ENCODE measurements around the gene ANGPTL2. TPM values are rescaled to one million over a fixed set of nuclear protein-coding genes. Genes with fewer than 3 reads are reported as not detected.

The ANGPTL2 gene
- total RNA-seq, 5 donors from 2014 or later (not counting 1 experiment from before 2014, with no cell fraction given), result 0.10 to 0.82 (median 0.13) TPM; not detected in 2

- no peak overlapping the region for H3K4me3 Mint-ChIP-seq
- Histone ChIP-seq H3K4me1 (ENCODE audit: control insufficient read depth in 1 of 2, extremely low read depth in 1 of 2, insufficient read depth in 2 of 2, low read length in 2 of 2) (peaks cover 3 to 15% of the 10 kb centered on the region in 2 experiments), H3K27ac (ENCODE audit: low read length) (no peak overlapping the region), H3K9me3 (no peaks in the 10 kb centered on the region), H3K4me3 (ENCODE audit: control insufficient read depth in 1 of 2, extremely low read depth in 1 of 2, low read length in 1 of 2) (no peak overlapping the region), H3K36me3 (ENCODE audit: control insufficient read depth in 2 of 2, extremely low read depth in 1 of 2, insufficient read depth in 1 of 2, low read length in 1 of 2) (no peaks in the 10 kb centered on the region), H3K27me3 (replicated peaks in 1 of 2; ENCODE audit: control insufficient read depth in 2 of 2, extremely low read depth in 1 of 2, insufficient read depth in 2 of 2, low read length in 1 of 2) (no peaks in the 10 kb centered on the region)
- no peak overlapping the region for H3K27ac Mint-ChIP-seq
- H3K4me1 Mint-ChIP-seq, result peaks cover 12 to 19% (median 17%) of the 10 kb centered on the region in 3 donors
- DNase-seq (no peak), ATAC-seq (replicated peaks in 1 of 4) (no peak)
- no peaks in the 10 kb centered on the region for H3K36me3 Mint-ChIP-seq
- ChIA-PET CTCF (no interaction called here), POLR2A (no interaction called here)
- H3K27me3 Mint-ChIP-seq, result peaks cover 0 to 3% of the 10 kb centered on the region in 2 donors
- no peaks in the 10 kb centered on the region for H3K9me3 Mint-ChIP-seq
- WGBS (ENCODE audit: insufficient coverage), result 100% methylated on average over 2 of the region's 3 CpGs
Observed at GRCh38 chr9:127112735-127113161, 9.7 kb downstream of the ANGPTL2 start.

DNA sequence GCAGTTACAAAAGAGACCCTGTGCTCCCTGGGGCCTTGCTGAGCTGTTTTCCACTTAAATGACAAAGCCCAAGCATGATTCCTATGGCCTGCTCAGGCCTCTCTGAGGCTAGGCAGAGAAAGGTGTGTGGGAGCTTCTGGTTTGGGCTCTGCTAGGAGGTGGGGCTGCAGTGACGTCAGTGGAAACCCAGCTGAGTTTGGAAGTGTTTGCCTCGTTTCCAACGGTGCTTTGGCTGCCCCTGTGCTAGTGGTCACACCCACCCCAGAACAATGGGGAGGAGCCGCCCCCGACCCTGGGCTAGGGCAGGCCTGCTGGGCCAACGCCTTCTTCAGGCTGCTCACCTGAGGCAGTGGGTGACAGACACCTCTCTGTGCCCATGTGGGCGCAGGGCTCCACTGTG, 10.4 kb downstream of the ANGPTL2 start:
- H3K4me3 Mint-ChIP-seq, result no peak overlapping the region
- POLR2A ChIA-PET, result no interaction called here

DNA sequence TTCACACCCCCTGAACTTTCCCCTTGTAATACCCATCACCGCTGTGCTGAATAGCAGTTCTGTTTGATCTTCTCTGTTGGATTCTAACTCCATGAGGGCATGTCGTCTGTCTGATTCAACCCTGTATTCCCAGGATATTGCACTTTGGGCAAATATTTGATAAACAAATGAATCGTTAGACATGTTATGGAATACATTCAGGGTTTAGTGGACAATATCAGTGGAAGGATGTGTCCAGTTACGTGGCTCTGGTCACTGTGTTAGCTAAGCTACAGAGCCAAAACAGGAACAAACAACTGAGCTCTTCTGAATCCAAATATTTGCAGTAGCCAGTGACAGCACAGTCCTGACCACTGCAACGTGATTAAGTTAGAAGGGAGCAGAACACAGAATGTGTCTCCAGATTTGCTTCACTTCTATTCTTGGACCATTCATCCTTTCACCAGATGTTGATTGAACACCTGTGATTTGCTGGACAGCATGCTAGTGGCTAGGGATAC, 13.2 kb downstream of the ANGPTL2 start:
- Histone ChIP-seq H3K27ac (ENCODE audit: low read length) (no peak overlapping the region), H3K4me1 (ENCODE audit: control insufficient read depth in 1 of 2, extremely low read depth in 1 of 2, insufficient read depth in 2 of 2, low read length in 2 of 2) (no peaks in the 10 kb centered on the region), H3K27me3 (replicated peaks in 1 of 2; ENCODE audit: control insufficient read depth in 2 of 2, extremely low read depth in 1 of 2, insufficient read depth in 2 of 2, low read length in 1 of 2) (no peaks in the 10 kb centered on the region), H3K36me3 (ENCODE audit: control insufficient read depth in 2 of 2, extremely low read depth in 1 of 2, insufficient read depth in 1 of 2, low read length in 1 of 2) (no peaks in the 10 kb centered on the region), H3K4me3 (ENCODE audit: control insufficient read depth in 1 of 2, extremely low read depth in 1 of 2, low read length in 1 of 2) (no peak overlapping the region), H3K9me3 (no peaks in the 10 kb centered on the region)
- Mint-ChIP-seq H3K4me3 (no peak overlapping the region), H3K36me3 (no peaks in the 10 kb centered on the region), H3K27me3 (peaks cover 0 to 3% of the 10 kb centered on the region in 2 donors), H3K9me3 (no peaks in the 10 kb centered on the region), H3K27ac (no peak overlapping the region), H3K4me1 (no peaks in the 10 kb centered on the region)
- WGBS (ENCODE audit: insufficient coverage), result 90% methylated on average over 4 of the region's 5 CpGs
- DNase-seq (no peak), ATAC-seq (replicated peaks in 1 of 4) (no peak)
- POLR2A ChIA-PET, result no interaction called here
- CTCF ChIA-PET, result no interaction called here

More for the DNA sequence above, 10.4 kb downstream of the ANGPTL2 start:
- no peak for ATAC-seq (replicated peaks in 1 of 4)
- DNase-seq, result no peak
- H3K4me3 ChIP-seq (ENCODE audit: control insufficient read depth in 1 of 2, extremely low read depth in 1 of 2, low read length in 1 of 2), result no peak overlapping the region
- H3K27me3 ChIP-seq (replicated peaks in 1 of 2; ENCODE audit: control insufficient read depth in 2 of 2, extremely low read depth in 1 of 2, insufficient read depth in 2 of 2, low read length in 1 of 2), result no peaks in the 10 kb centered on the region
- no peaks in the 10 kb centered on the region for H3K9me3 Mint-ChIP-seq
- peaks cover 0 to 3% of the 10 kb centered on the region in 2 donors for H3K27me3 Mint-ChIP-seq
- CTCF ChIA-PET, result no interaction called here
- no peaks in the 10 kb centered on the region for H3K9me3 ChIP-seq
- H3K4me1 Mint-ChIP-seq, result peaks cover 11 to 18% (median 14%) of the 10 kb centered on the region in 3 donors
- H3K36me3 ChIP-seq (ENCODE audit: control insufficient read depth in 2 of 2, extremely low read depth in 1 of 2, insufficient read depth in 1 of 2, low read length in 1 of 2), result no peaks in the 10 kb centered on the region
- H3K36me3 Mint-ChIP-seq, result no peaks in the 10 kb centered on the region
- no peak overlapping the region for H3K27ac ChIP-seq (ENCODE audit: low read length)
- H3K4me1 ChIP-seq (ENCODE audit: control insufficient read depth in 1 of 2, extremely low read depth in 1 of 2, insufficient read depth in 2 of 2, low read length in 2 of 2), result peaks cover 3 to 15% of the 10 kb centered on the region in 2 experiments
- H3K27ac Mint-ChIP-seq, result no peak overlapping the region
- WGBS (ENCODE audit: insufficient coverage), result 93% methylated on average over 3 of the region's 7 CpGs

DNA sequence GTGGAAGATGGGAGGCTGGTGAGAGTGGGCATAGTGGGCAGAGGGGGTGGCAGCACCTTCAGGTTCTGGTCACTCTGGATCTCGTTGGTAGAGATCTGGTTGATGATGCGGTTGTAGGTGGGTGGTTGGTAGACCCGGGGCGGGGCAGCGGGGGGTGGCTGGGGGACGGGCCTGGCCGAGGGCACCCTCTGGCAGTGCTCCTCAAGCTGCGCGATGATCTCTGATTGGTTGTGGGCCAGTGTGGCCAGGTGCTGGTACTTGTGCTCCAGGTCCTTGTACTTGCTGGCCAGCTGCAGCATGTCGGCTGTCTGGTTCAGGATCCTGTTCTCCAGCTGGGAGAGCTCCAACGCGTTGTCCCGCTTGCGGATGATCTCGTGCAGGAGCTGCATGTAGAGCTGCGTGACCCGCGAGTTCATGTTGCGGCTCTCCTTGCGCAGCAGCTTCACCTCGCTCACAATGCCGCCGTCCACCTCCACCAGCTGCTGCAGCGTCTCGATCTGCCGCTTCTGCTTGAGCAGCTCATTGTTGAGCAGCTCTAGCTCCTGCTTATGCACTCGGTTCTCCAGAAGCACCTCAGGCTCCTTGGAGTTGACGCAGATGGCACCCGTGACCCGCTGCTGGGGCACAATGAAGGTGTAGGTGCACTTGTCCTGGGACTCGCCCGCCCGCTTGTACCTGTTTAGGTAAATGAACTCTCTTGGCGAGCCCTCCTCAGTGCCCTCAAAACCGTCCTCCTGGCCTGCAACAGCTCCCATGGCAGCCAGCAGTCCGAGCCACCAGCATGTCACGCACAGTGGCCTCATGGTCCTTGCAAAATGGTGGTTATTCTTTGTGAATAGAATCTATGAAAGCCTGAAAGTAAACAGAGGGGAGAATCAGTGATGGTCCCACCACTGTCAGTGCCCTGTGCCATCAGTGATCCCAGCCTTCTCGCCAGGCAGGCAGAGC, 14.2 kb downstream of the ANGPTL2 start:
- DNase-seq (no peak), ATAC-seq (replicated peaks in 1 of 4) (no peak)
- Histone ChIP-seq H3K36me3 (ENCODE audit: control insufficient read depth in 2 of 2, extremely low read depth in 1 of 2, insufficient read depth in 1 of 2, low read length in 1 of 2) (no peaks in the 10 kb centered on the region), H3K9me3 (no peaks in the 10 kb centered on the region), H3K27ac (ENCODE audit: low read length) (no peak overlapping the region), H3K4me3 (ENCODE audit: control insufficient read depth in 1 of 2, extremely low read depth in 1 of 2, low read length in 1 of 2) (no peak overlapping the region), H3K27me3 (replicated peaks in 1 of 2; ENCODE audit: control insufficient read depth in 2 of 2, extremely low read depth in 1 of 2, insufficient read depth in 2 of 2, low read length in 1 of 2) (no peaks in the 10 kb centered on the region), H3K4me1 (ENCODE audit: control insufficient read depth in 1 of 2, extremely low read depth in 1 of 2, insufficient read depth in 2 of 2, low read length in 2 of 2) (no peaks in the 10 kb centered on the region)
- Mint-ChIP-seq H3K36me3 (no peaks in the 10 kb centered on the region), H3K9me3 (no peaks in the 10 kb centered on the region), H3K4me1 (no peaks in the 10 kb centered on the region), H3K27ac (no peak overlapping the region), H3K27me3 (peaks cover 0 to 3% of the 10 kb centered on the region in 2 donors), H3K4me3 (no peak overlapping the region)
- WGBS (ENCODE audit: insufficient coverage), result 93% methylated on average over 38 of the region's 38 CpGs
- ChIA-PET CTCF (no interaction called here), POLR2A (no interaction called here)

DNA sequence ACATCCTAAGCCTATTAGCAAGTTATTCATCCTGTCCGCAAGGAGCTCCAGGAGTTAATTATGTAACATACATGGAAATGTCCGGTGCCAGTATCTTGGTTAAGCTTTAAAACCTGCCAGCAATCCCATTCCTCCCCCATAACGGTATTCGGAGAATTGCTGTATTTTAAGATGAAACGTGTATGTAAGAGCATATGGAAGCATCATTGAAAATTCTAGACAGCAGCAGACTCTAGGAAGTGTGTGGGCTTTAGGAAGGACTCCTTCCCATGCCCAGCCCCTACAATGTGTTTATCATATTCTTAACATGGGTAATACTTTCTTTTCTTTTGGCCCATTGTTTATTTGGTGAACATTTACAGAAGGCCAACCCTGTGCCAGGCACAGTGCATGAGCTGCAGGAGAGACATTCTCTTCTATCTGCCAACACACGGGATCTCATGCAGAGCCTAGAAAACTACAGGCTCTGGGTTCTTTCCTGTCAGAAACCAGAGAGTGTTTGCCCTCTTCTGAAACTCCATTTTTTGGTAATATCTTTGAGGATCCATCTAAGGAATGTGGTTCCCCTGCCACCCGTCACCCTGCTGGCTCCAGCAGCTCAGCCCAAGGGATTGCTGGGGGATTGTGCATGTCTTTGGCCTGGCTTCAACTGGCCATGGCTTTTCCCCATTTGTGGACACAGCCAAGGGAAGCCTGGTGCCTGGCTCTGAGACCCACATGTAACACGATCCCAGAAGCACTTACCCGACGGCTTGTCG, 15.1 kb downstream of the ANGPTL2 start:
- H3K9me3 Mint-ChIP-seq, result no peaks in the 10 kb centered on the region
- H3K27ac Mint-ChIP-seq, result no peak overlapping the region
- 89% methylated on average over 6 of the region's 11 CpGs for WGBS (ENCODE audit: insufficient coverage)
- DNase-seq, result no peak
- no peak for ATAC-seq (replicated peaks in 1 of 4)
- H3K4me3 Mint-ChIP-seq, result no peak overlapping the region
- ChIA-PET POLR2A (no interaction called here), CTCF (no interaction called here)
- no peak overlapping the region for H3K27ac ChIP-seq (ENCODE audit: low read length)
- no peaks in the 10 kb centered on the region for H3K36me3 ChIP-seq (ENCODE audit: control insufficient read depth in 2 of 2, extremely low read depth in 1 of 2, insufficient read depth in 1 of 2, low read length in 1 of 2)
- H3K36me3 Mint-ChIP-seq, result peaks cover 2% of the 10 kb centered on the region
- H3K27me3 Mint-ChIP-seq, result peaks cover 0 to 3% of the 10 kb centered on the region in 2 donors
- no peak overlapping the region for H3K4me3 ChIP-seq (ENCODE audit: control insufficient read depth in 1 of 2, extremely low read depth in 1 of 2, low read length in 1 of 2)
- no peaks in the 10 kb centered on the region for H3K4me1 ChIP-seq (ENCODE audit: control insufficient read depth in 1 of 2, extremely low read depth in 1 of 2, insufficient read depth in 2 of 2, low read length in 2 of 2)
- H3K4me1 Mint-ChIP-seq, result no peaks in the 10 kb centered on the region
- no peaks in the 10 kb centered on the region for H3K9me3 ChIP-seq
- no peaks in the 10 kb centered on the region for H3K27me3 ChIP-seq (replicated peaks in 1 of 2; ENCODE audit: control insufficient read depth in 2 of 2, extremely low read depth in 1 of 2, insufficient read depth in 2 of 2, low read length in 1 of 2)

GRCh38 chr9:127106466-127106855, 16.0 kb downstream of the ANGPTL2 start:
- WGBS (ENCODE audit: insufficient coverage), result 86% methylated on average over 2 of the region's 4 CpGs
- no peak overlapping the region for H3K4me3 Mint-ChIP-seq
- ATAC-seq (replicated peaks in 1 of 4) (no peak), DNase-seq (no peak)
- ChIA-PET CTCF (no interaction called here), POLR2A (no interaction called here)
- H3K4me1 Mint-ChIP-seq, result no peaks in the 10 kb centered on the region
- no peak overlapping the region for H3K4me3 ChIP-seq (ENCODE audit: control insufficient read depth in 1 of 2, extremely low read depth in 1 of 2, low read length in 1 of 2)
- H3K27ac Mint-ChIP-seq, result no peak overlapping the region
- H3K36me3 Mint-ChIP-seq, result peaks cover 4% of the 10 kb centered on the region
- H3K9me3 Mint-ChIP-seq, result no peaks in the 10 kb centered on the region
- no peaks in the 10 kb centered on the region for H3K36me3 ChIP-seq (ENCODE audit: control insufficient read depth in 2 of 2, extremely low read depth in 1 of 2, insufficient read depth in 1 of 2, low read length in 1 of 2)
- H3K4me1 ChIP-seq (ENCODE audit: control insufficient read depth in 1 of 2, extremely low read depth in 1 of 2, insufficient read depth in 2 of 2, low read length in 2 of 2), result no peaks in the 10 kb centered on the region
- peaks cover 0 to 3% of the 10 kb centered on the region in 2 donors for H3K27me3 Mint-ChIP-seq
- H3K27ac ChIP-seq (ENCODE audit: low read length), result no peak overlapping the region
- no peaks in the 10 kb centered on the region for H3K27me3 ChIP-seq (replicated peaks in 1 of 2; ENCODE audit: control insufficient read depth in 2 of 2, extremely low read depth in 1 of 2, insufficient read depth in 2 of 2, low read length in 1 of 2)
- no peaks in the 10 kb centered on the region for H3K9me3 ChIP-seq

All from T-cell (primary cell).